ENCODE measurements around the gene NFATC1.

The NFATC1 gene

GRCh38 chr18:79441420-79441819 lies 45.7 kb downstream of the NFATC1 start:
- no peak for DNase-seq (ENCODE audit: low read depth)

GRCh38 chr18:79442508-79443221 lies 46.9 kb downstream of the NFATC1 start:
- no peak for DNase-seq (ENCODE audit: low read depth)

GRCh38 chr18:79445221-79445620 lies 49.5 kb downstream of the NFATC1 start:
- DNase-seq (ENCODE audit: low read depth), result no peak

- no peak for DNase-seq (ENCODE audit: low read depth)
These were observed 50.2 kb downstream of the NFATC1 start for GRCh38 chr18:79445696-79446561.

- no peak for DNase-seq (ENCODE audit: low read depth)
These were observed 51.2 kb downstream of the NFATC1 start for GRCh38 chr18:79446931-79447330.

- no peak for DNase-seq (ENCODE audit: low read depth)
These were observed 52.1 kb downstream of the NFATC1 start for GRCh38 chr18:79447703-79448367.

GRCh38 chr18:79448621-79449020 lies 52.9 kb downstream of the NFATC1 start:
- DNase-seq (ENCODE audit: low read depth), result no peak

- DNase-seq (ENCODE audit: low read depth), result no peak
These were observed 54.0 kb downstream of the NFATC1 start for GRCh38 chr18:79449551-79450288.

- DNase-seq (ENCODE audit: low read depth), result no peak
These were observed 54.8 kb downstream of the NFATC1 start for GRCh38 chr18:79450289-79451080.

GRCh38 chr18:79451237-79452125 lies 55.8 kb downstream of the NFATC1 start:
- DNase-seq (ENCODE audit: low read depth), result no peak

GRCh38 chr18:79452190-79452990 lies 56.7 kb downstream of the NFATC1 start:
- no peak for DNase-seq (ENCODE audit: low read depth)

- DNase-seq (ENCODE audit: low read depth), result no peak
These were observed 57.4 kb downstream of the NFATC1 start for GRCh38 chr18:79452991-79453645.

GRCh38 chr18:79453816-79454735 lies 58.3 kb downstream of the NFATC1 start:
- no peak for DNase-seq (ENCODE audit: low read depth)

GRCh38 chr18:79455261-79455660 lies 59.5 kb downstream of the NFATC1 start:
- DNase-seq (ENCODE audit: low read depth), result no peak

- DNase-seq (ENCODE audit: low read depth), result no peak
These were observed 60.6 kb downstream of the NFATC1 start for GRCh38 chr18:79456105-79456980.

GRCh38 chr18:79457239-79457638 lies 61.5 kb downstream of the NFATC1 start:
- DNase-seq (ENCODE audit: low read depth), result no peak

- no peak for DNase-seq (ENCODE audit: low read depth)
These were observed 61.9 kb downstream of the NFATC1 start for GRCh38 chr18:79457652-79458051.

Measured in HS-5 (cell line).